ENCODE results near the gene SREK1.

The SREK1 gene

DNA sequence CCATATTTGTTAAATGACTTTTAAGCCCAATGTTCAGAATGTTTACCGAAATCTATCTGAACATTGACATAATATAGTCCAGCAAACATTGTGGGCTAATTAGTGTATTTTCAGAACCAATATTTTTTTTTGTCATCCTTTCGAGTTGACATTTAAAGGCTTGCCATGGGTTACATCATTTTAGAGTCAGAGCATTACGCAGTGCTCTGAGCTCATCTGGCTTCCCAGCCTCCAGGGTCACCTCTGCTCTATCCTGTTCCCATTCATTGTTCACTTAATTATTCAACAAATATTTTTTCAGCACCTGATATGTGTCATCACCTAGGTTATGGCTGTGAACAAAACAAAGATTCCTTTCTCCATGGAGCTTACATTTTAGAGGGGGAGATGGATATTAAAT, 80.2 kb downstream of the SREK1 start:
- DNase-seq: peak; percentile 83

DNA sequence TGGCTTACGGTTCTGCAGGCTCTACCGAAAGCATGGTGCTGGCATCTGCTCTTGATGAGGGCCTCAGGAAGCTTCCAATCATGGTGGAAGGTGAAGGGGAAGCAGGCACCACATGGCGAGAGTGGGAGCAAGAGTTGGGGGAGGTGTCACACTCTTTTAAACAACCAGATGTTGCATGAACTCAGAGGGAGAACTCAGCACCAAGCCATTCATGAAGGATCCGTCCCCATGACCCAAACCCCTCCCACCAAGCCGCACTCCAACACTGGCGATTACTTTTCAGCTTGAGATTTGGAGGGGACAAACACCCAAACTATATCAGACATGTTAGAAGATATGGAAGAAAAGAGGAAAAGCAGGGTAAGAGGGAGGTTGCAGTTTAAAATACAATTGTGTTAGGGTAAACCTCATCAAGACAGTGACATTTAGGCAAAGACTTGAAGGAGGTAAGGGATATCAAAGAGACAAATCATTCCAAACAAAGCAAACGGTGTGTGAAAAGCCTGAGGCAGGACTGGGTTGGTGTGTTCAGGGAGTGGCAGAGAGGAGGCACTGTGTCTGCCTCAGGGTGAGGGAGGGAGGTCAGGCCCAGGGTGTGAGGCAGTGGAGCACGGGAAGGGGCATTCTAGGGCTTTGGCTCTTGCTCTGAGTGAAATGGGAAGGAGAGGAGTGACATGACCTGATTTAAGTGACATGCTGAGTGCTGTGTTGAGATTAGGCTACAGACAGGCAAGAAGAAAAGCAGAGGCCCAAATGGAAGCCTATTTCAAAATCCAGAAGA, 80.9 kb downstream of the SREK1 start:
- no peak for DNase-seq

DNA sequence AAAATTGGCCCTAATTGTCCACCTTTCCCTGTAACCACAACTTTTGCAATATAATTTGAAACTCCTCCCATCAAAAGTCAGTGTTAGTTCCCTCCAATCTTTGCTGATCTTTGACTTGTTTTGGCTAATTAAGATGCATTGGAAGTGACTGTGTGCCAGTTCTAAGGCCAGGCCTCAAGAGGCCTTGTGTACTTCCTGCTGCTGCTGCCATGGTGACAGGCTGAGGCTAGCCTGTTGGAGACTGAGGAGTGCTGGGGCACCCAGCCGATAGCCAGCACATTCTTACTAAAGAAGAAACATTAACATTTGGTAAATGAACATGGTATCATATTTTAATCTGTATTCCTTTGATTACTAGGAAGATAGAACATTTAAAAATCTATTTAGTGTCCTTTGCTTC, 86.5 kb downstream of the SREK1 start:
- DNase-seq: peak; percentile 42

DNA sequence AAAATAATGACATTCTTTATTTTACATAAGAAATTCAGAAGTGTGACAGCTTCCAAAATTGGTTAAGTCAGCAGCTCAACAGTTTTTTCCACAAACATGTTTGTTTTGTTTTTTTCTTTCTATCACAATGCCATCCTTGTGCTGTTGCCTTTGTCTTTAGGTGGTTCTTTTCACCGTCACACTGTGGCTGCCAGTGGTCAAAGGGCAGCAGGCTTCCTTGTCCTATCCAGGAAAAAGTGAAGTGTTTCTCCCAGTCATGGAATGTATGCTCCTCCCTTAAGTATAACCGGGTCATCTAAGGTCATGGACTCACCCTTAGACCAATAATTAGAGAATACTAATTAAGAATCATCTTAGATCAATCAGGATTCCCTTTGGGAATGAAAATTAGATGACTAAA, 87.4 kb downstream of the SREK1 start:
- DNase-seq: no peak

DNA sequence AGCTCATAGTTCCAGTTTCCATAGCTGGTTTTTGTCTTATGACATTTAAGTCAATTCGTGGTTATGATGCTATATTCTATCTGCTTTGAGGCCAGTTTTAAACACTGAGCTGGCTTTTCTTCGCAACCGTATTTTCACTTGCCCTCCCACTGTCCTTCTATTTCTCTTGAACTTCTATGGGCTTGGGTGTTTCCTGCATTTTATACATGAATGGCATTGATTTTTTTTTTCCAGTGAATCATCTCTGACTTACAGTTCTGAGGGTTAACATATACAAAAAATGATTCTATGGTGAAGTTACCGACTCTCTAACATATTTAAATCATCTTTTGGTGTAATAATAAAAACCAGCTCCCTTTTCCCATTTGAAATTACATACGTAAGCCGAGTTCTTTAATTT, 88.2 kb downstream of the SREK1 start:
- no peak for DNase-seq

DNA sequence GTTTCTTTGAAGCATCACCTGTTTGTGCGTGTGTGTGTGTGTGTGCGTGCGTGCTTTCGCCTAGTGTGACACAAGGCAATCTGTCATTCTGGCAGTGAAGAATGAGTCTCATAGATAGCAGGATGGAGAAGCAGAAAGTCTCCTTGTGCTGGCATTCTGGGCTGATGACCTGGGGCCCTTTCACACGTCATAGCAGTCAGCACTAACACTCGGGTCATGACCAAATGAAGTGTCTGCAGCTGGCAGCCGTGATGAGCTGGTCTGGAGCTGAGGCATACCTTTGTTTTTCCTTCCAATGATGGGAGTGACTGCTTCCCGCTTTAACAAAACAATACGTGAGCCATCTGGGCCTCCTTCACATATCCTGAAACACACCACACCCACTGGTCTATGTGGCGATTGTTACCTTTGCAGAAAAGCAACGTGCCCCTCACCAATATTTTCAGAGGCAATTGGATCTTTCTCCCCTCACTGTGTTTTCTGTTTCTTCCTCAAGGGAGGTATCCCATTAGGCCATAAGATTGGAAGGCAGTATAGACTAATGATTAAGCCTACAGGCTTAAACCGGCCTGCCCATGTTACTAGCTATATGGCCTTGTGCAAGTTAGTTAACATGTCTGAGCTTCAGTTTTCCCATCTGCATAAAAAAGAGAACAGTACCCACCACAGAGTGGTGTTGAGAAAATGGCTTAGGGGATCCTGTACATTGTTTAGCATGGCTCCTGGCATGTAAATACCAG, 88.8 kb downstream of the SREK1 start:
- peak; percentile 73 for DNase-seq

All from NCI-H774 (cell line).